GM12891 (cell line): ENCODE measurements around the gene ATP6V1C2.

Experiments
- POLR2A ChIP-seq: IDR thresholded peaks from 2 replicates; pipeline ENCODE4 v1.6.1; 2011; ENCODE audit warnings: low read depth, low read length, control low read depth
- POLR2AphosphoS5 ChIP-seq: IDR thresholded peaks from 2 replicates; pipeline ENCODE4 v1.6.1; 2011; ENCODE audit warnings: low read depth, low read length, control low read depth
- SPI1 ChIP-seq: IDR thresholded peaks from 2 replicates; pipeline ENCODE4 v1.6.1; 2011; ENCODE audit warnings: low read depth, low read length, control low read depth
- TAF1 ChIP-seq: IDR thresholded peaks from 2 replicates; pipeline ENCODE4 v1.6.1; 2011; ENCODE audit warnings: low read depth, low read length, control low read depth

DNA sequence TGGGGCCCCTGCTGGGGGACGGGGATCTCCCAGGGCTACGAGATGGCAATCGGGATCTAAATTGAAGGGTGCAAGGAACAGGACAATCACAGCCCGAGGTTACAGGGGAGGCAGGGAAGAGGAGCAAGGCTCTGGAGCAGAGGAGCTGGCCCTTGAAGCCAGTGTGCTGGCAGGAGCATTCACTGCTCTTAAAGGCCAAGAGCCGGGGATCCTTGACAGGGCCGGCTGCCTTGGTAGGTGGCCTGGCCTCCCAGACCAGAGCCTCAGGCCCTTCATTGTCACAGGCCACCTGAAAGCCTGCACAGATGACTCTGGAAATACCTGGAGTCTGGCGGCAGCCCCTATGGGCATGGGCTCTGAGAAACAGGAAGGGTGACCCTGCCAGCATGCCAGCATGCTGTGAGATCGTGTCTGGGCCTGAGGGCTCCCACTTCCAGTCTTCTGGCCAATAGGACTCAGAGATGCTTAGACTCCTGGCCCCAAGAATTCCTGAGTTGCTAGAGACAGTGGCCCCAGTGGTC lies 52.5 kb downstream of the ATP6V1C2 start:
- TF ChIP-seq TAF1 (no peak), POLR2AphosphoS5 (no peak), SPI1 (no peak), POLR2A (no peak)
